Chondrocyte (in vitro differentiated cells): Measurements from ENCODE around the gene DNAJC13. TPM values are rescaled to one million over a fixed set of nuclear protein-coding genes. Genes with fewer than 3 reads are reported as not detected.
"Not testable (repeated sequence)": the region's sequence is repeated elsewhere in the genome, so short reads cannot be mapped to it uniquely, and the experiment has no call there.

Experiments used
- DNase-seq: peaks from one replicate; pipeline ENCODE4 v3.0.0; 2021; ENCODE audit warnings: mixed read lengths, low spot score
- H3K27ac Mint-ChIP-seq: one replicate; pipeline ENCODE4 v1.8.0; 2021; ENCODE audit warnings: mild to moderate bottlenecking, moderate library complexity, mixed read lengths; ENCODE audit not compliant: unreplicated experiment
- H3K27me3 Mint-ChIP-seq: 2 replicates; pipeline ENCODE4 v1.8.0; 2021; ENCODE audit warnings: low read depth, mixed read lengths
- H3K36me3 Mint-ChIP-seq: 2 replicates; pipeline ENCODE4 v1.8.0; 2021; ENCODE audit warnings: low read depth, mixed read lengths
- H3K4me1 Mint-ChIP-seq: 2 replicates; pipeline ENCODE4 v1.8.0; 2021; ENCODE audit warnings: low read depth, mild to moderate bottlenecking, mixed read lengths
- H3K4me3 Mint-ChIP-seq: one replicate; pipeline ENCODE4 v1.8.0; 2021; ENCODE audit warnings: mild to moderate bottlenecking, moderate library complexity, mixed read lengths; ENCODE audit not compliant: unreplicated experiment
- H3K9me3 Mint-ChIP-seq: 2 replicates; pipeline ENCODE4 v1.8.0; 2021; ENCODE audit warnings: low read depth, mixed read lengths
- CTCF ChIP-seq: fragments of 200-600 bp; sonication (generic); IDR thresholded peaks from 2 replicates; pipeline ENCODE4 v1.5.0; 2021; ENCODE audit warnings: antibody characterized with exemption, mild to moderate bottlenecking, moderate library complexity
- total RNA-seq: library from RNA; stranded (reverse); gene quantifications from 3 replicates; pipeline ENCODE4 v1.2.1, GENCODE V29; 2021

The DNAJC13 gene
- total RNA-seq, 1 donor from 2014 or later, result 49.1 TPM

DNA sequence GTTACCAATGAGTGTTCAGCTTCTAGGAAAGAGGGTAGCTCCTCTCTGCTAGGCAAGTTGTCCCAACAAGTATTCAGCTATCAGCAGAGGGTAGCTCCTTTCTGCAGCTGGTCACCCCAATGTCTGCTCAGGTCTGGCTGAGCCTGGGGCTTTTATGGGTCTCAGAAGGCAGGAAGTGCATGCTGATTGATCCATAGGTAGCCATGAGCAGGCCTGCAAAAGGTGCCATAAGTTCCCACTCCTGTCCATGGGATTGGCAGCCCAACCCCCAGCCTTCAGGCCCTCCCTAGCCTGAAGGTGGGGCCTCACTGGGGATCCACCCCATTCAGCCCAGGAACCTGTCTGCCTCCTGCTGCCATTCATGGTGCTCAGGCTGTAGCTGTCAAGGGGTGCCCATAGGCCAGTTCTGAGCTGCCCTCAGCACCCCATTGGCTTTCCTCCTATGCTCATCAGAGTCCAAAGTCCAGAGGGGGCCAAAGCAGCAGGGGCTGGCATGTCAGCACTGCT, 34.6 kb upstream of the DNAJC13 start:
- H3K36me3 Mint-ChIP-seq, result no peaks in the 10 kb centered on the region
- no peak overlapping the region for H3K4me3 Mint-ChIP-seq
- no peaks in the 10 kb centered on the region for H3K4me1 Mint-ChIP-seq
- no peak for DNase-seq
- H3K27me3 Mint-ChIP-seq, result peaks cover 30% of the 10 kb centered on the region
- H3K27ac Mint-ChIP-seq, result no peak overlapping the region
- no peaks in the 10 kb centered on the region for H3K9me3 Mint-ChIP-seq
- no peak for TF ChIP-seq CTCF

- Mint-ChIP-seq H3K27ac (no peak overlapping the region), H3K36me3 (no peaks in the 10 kb centered on the region), H3K27me3 (peaks cover 21% of the 10 kb centered on the region), H3K9me3 (no peaks in the 10 kb centered on the region), H3K4me3 (no peak overlapping the region), H3K4me1 (no peaks in the 10 kb centered on the region)
- no peak for DNase-seq
- TF ChIP-seq CTCF, result no peak
Measured at GRCh38 chr3:132386259-132386658, 31.0 kb upstream of the DNAJC13 start.

DNA sequence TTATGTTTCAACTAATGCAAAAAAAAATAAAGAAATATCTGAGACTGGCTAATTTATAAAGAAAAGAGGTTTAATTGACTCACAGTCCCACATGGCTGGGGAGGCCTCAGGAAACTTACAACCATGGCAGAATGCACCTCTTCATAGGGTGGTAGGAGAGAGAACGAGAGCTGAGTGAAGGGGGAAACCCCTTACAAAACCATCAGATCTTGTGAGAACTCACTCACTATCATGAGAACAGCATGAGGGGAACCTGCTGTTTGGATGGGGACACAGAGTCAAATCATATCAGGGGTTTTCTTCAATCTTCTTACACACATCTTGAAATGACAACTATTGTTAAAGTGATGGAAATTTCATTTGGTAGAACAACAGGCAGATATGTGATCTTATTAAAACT, 24.6 kb upstream of the DNAJC13 start:
- H3K4me3 Mint-ChIP-seq, DNase-seq, H3K4me1 Mint-ChIP-seq, H3K9me3 Mint-ChIP-seq, H3K36me3 Mint-ChIP-seq, H3K27ac Mint-ChIP-seq: not testable (repeated sequence)
- H3K27me3 Mint-ChIP-seq, result peaks cover 18% of the 10 kb centered on the region

GRCh38 chr3:132394320-132394719, 23.0 kb upstream of the DNAJC13 start:
- peaks cover 4% of the 10 kb centered on the region for H3K4me1 Mint-ChIP-seq
- H3K27ac Mint-ChIP-seq, result no peak overlapping the region
- H3K9me3 Mint-ChIP-seq, result peaks cover 3% of the 10 kb centered on the region
- no peak for DNase-seq
- peaks cover 16% of the 10 kb centered on the region for H3K27me3 Mint-ChIP-seq
- TF ChIP-seq CTCF, result no peak
- no peaks in the 10 kb centered on the region for H3K36me3 Mint-ChIP-seq
- no peak overlapping the region for H3K4me3 Mint-ChIP-seq

DNA sequence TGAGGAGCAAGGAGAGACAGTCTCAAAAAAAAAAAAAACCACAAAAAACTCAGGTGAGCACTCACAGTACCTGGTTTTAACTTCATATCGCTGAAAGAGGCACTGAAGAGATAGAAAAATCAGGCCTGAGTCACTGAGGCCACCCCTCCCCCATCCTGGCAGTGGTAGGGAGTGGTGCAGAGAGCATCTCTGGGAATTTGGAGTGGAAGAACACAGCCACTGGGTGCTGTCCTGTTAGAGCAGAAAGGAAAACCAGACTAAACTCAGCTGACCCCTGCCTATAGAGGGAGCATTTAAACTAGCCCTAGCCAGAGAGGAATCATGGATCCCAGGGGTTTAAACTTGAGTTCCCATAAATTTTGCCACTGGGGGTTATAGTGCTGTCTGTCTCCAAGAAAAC, 22.2 kb upstream of the DNAJC13 start:
- peaks cover 3% of the 10 kb centered on the region for H3K9me3 Mint-ChIP-seq
- H3K27ac Mint-ChIP-seq, result no peak overlapping the region
- DNase-seq, result no peak
- no peak for TF ChIP-seq CTCF
- peaks cover 16% of the 10 kb centered on the region for H3K27me3 Mint-ChIP-seq
- H3K36me3 Mint-ChIP-seq, result no peaks in the 10 kb centered on the region
- H3K4me1 Mint-ChIP-seq, result peaks cover 4% of the 10 kb centered on the region
- no peak overlapping the region for H3K4me3 Mint-ChIP-seq

- H3K4me1 Mint-ChIP-seq, result peaks cover 4% of the 10 kb centered on the region
- no peak for TF ChIP-seq CTCF
Measured at GRCh38 chr3:132396255-132396654, 21.0 kb upstream of the DNAJC13 start.

DNA sequence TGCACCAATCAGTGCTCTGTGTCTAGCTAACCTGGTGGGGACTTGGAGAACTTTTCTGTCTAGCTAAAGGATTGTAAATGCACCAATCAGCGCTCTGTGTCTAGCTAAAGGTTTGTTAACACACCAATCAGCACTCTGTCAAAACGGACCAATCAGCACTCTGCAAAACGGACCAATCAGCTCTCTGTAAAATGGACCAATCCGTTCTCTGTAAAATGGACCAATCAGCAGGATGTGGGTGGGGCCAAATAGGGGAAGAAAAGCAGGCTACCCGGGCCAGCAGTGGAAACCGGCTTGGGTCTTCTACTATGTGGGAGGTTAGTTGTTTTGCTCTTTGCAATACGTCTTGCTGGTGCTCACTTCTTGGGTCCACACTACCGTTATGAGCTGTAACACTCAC, 20.5 kb upstream of the DNAJC13 start:
- H3K27me3 Mint-ChIP-seq, result peaks cover 22% of the 10 kb centered on the region
- not testable (repeated sequence) for DNase-seq

More at GRCh38 chr3:132396255-132396654, 21.0 kb upstream of the DNAJC13 start:
- peaks cover 19% of the 10 kb centered on the region for H3K27me3 Mint-ChIP-seq
- H3K27ac Mint-ChIP-seq, result no peak overlapping the region
- H3K4me3 Mint-ChIP-seq, result no peak overlapping the region
- peaks cover 3% of the 10 kb centered on the region for H3K9me3 Mint-ChIP-seq
- no peaks in the 10 kb centered on the region for H3K36me3 Mint-ChIP-seq
- peak; percentile 84 for DNase-seq

More for the DNA sequence above, 20.5 kb upstream of the DNAJC13 start:
- not testable (repeated sequence) for H3K4me1 Mint-ChIP-seq, H3K9me3 Mint-ChIP-seq, H3K27ac Mint-ChIP-seq, H3K4me3 Mint-ChIP-seq, H3K36me3 Mint-ChIP-seq
